K562 (cell line): ENCODE data around the gene SLFNL1. TPM values are rescaled to one million over a fixed set of nuclear protein-coding genes. Genes with fewer than 3 reads are reported as not detected.
A peak's percentile ranks its signal among the peaks of the same experiment; 100 is the strongest.

Source experiments
- BCL6 ChIP-seq: fragments of 250-450 bp; sonication (Bioruptor Pico); IDR thresholded peaks from 2 replicates; pipeline ENCODE4 v1.4.0; 2020
- CHCHD3 ChIP-seq: fragments of 250-450 bp; sonication (Bioruptor Pico); IDR thresholded peaks from 2 replicates; pipeline ENCODE4 v2.1.2; 2022; ENCODE audit warnings: mild to moderate bottlenecking
- CREB3 ChIP-seq: fragments of 450-650 bp; conservative IDR thresholded peaks from 2 replicates; pipeline ENCODE4 v1.6.1; 2016; ENCODE audit warnings: missing genetic modification characterization, low read depth, mild to moderate bottlenecking, missing compliant biosample characterization, moderate library complexity
- DMBX1 ChIP-seq: fragments of 250-450 bp; sonication (Bioruptor Pico); IDR thresholded peaks from 2 replicates; pipeline ENCODE4 v1.8.0; 2022; ENCODE audit warnings: inconsistent platforms, mild to moderate bottlenecking, moderate library complexity, borderline replicate concordance
- FOXA3 ChIP-seq, 2 experiments: fragments of 450-650 bp in 1 of 2; sonication (generic) in 1 of 2; formaldehyde crosslinking; IDR thresholded peaks in 1 of 2; conservative IDR thresholded peaks in 1 of 2; 2 replicates each; pipeline versions ENCODE4 v1.4.0 to v1.8.0; 2020 to 2022; ENCODE audit warnings: mild to moderate bottlenecking in 2 of 2, missing genetic modification reagents in 1 of 2
- FOXO4 ChIP-seq: fragments of 450-650 bp; formaldehyde crosslinking; IDR thresholded peaks from 2 replicates; pipeline ENCODE4 v1.4.0; 2020; ENCODE audit warnings: mild to moderate bottlenecking, moderate library complexity
- GTF2A2 ChIP-seq: IDR thresholded peaks from 2 replicates; pipeline ENCODE4 v1.6.1; 2016; ENCODE audit warnings: mild to moderate bottlenecking, missing genetic modification characterization, missing compliant biosample characterization
- IFI16 ChIP-seq: fragments of 250-450 bp; sonication (Bioruptor Pico); IDR thresholded peaks from 2 replicates; pipeline ENCODE4 v2.1.2; 2022; ENCODE audit warnings: mild to moderate bottlenecking, inconsistent platforms
- MTA2 ChIP-seq: fragments of 450-650 bp; IDR thresholded peaks from 2 replicates; pipeline ENCODE4 v1.6.1; 2016; ENCODE audit warnings: low read depth
- NCOA1 ChIP-seq: fragments of 450-650 bp; IDR thresholded peaks from 2 replicates; pipeline ENCODE4 v1.6.1; 2016; ENCODE audit warnings: low read depth
- SREBF2 ChIP-seq: sonication (generic); formaldehyde crosslinking; IDR thresholded peaks from 2 replicates; pipeline ENCODE4 v1.4.0; 2020; ENCODE audit warnings: mild to moderate bottlenecking, missing genetic modification reagents
- TCF3 ChIP-seq: sonication (generic); formaldehyde crosslinking; IDR thresholded peaks from 2 replicates; pipeline ENCODE4 v1.4.0; 2020; ENCODE audit warnings: mild to moderate bottlenecking, missing genetic modification reagents
- ZBTB1 ChIP-seq: sonication (generic); formaldehyde crosslinking; IDR thresholded peaks from 2 replicates; pipeline ENCODE4 v1.8.1; 2023; ENCODE audit warnings: missing genetic modification reagents, low read depth, mild to moderate bottlenecking, borderline replicate concordance
- ZNF146 ChIP-seq: IDR thresholded peaks from one replicate; pipeline ENCODE4 v1.6.1; 2018; ENCODE audit warnings: missing compliant biosample characterization; ENCODE audit not compliant: unreplicated experiment
- ZNF280B ChIP-seq: fragments of 250-450 bp; sonication (Bioruptor Pico); IDR thresholded peaks from 2 replicates; pipeline ENCODE4 v1.5.1; 2021; ENCODE audit warnings: mild to moderate bottlenecking
- ZNF41 ChIP-seq: fragments of 250-450 bp; sonication (Bioruptor Pico); conservative IDR thresholded peaks from 2 replicates; pipeline ENCODE4 v1.4.0; 2020; ENCODE audit warnings: mild to moderate bottlenecking
- ZNF512 ChIP-seq: IDR thresholded peaks from 2 replicates; pipeline ENCODE4 v1.6.1; 2016; ENCODE audit warnings: missing genetic modification characterization, missing compliant biosample characterization
- ZNF561 ChIP-seq: fragments of 450-650 bp; formaldehyde crosslinking; conservative IDR thresholded peaks from 2 replicates; pipeline ENCODE4 v1.4.0; 2020; ENCODE audit warnings: mild to moderate bottlenecking, moderate library complexity
- polyA plus RNA-seq, 8 experiments: library from polyadenylated mRNA; depleted of rRNA in 4 of 8; stranded (reverse) in 5 of 8; unstranded in 3 of 8; fragments of >200 nt; fragmentation: Nextera tagmentation in 2 of 8; fragmentation: Illumina TruSeq in 1 of 8; extraction: Ambion mirVana in 2 of 8; extraction: Trizol in 1 of 8; gene quantifications; 2 replicates each; pipeline versions ENCODE4 v1.2.1 to v1.2.3, GENCODE V29; 2011 to 2014; ENCODE audit warnings: inconsistent platforms in 1 of 8, missing spikeins in 1 of 8
- total RNA-seq, 7 experiments: library from RNA; depleted of rRNA in 6 of 7; stranded (reverse); fragments of >200 nt in 6 of 7; fragmentation: Illumina TruSeq in 2 of 7; extraction: Trizol in 2 of 7; gene quantifications; 2 replicates each; pipeline versions ENCODE4 v1.2.1 to v1.2.3, GENCODE V29; 2011 to 2021; ENCODE audit warnings: low replicate concordance in 1 of 7
- TF ChIP-seq, protein P1 (sequence below): fragments of 450-650 bp; conservative IDR thresholded peaks from 2 replicates; pipeline ENCODE4 v1.6.1; 2016; ENCODE audit warnings: missing genetic modification characterization, low read depth, mild to moderate bottlenecking, control low read depth, missing compliant biosample characterization
- TF ChIP-seq, protein P2 (sequence below): sonication (generic); formaldehyde crosslinking; IDR thresholded peaks from 2 replicates; pipeline ENCODE4 v1.4.0; 2020; ENCODE audit warnings: mild to moderate bottlenecking, missing genetic modification reagents

SLFNL1 gene
- total and polyA plus RNA-seq, 9 of the 15 experiments (the other 6 are each of a cell fraction or from before 2014, with no cell fraction given): 0.05 to 0.14 (median 0.06) TPM; not detected in 5

GRCh38 chr1:40974945-40975344 lies 46.6 kb downstream of the SLFNL1 start (continued):
- TF ChIP-seq FOXO4 (CRISPR knock-in tag) (no peak), ZNF146 (CRISPR knock-in tag) (no peak), BCL6 (CRISPR knock-in tag) (peak; percentile 84; the same call in 1 of the 2 replicates), IFI16 (CRISPR knock-in tag) (no peak), GTF2A2 (tag) (no peak), ZBTB1 (CRISPR knock-in tag) (no peak), ZNF561 (CRISPR knock-in tag) (no peak), CREB3 (tag) (no peak), CHCHD3 (CRISPR knock-in tag) (no peak), NCOA1 (peak; percentile 69; the same call in 1 of the 2 replicates), ZNF280B (CRISPR knock-in tag) (no peak), ZNF512 (tag) (no peak), ZNF41 (CRISPR knock-in tag) (0 out of 2 replicates have a peak, but pooled peaks have one; percentile 65), FOXA3 (CRISPR knock-in tag; conservative IDR thresholded peaks at IDR 0.05 in 1 of 2, IDR thresholded peaks at IDR 0.05 in 1 of 2) (peak in 1 of 2 experiments; percentile 71; a peak in 2 of 4 replicates), MTA2 (peak; percentile 90), DMBX1 (CRISPR knock-in tag) (peak; percentile 71; the same call in 1 of the 2 replicates), TCF3 (CRISPR knock-in tag) (peak; percentile 92), SREBF2 (CRISPR knock-in tag) (no peak)
- TF ChIP-seq, protein P1, sequence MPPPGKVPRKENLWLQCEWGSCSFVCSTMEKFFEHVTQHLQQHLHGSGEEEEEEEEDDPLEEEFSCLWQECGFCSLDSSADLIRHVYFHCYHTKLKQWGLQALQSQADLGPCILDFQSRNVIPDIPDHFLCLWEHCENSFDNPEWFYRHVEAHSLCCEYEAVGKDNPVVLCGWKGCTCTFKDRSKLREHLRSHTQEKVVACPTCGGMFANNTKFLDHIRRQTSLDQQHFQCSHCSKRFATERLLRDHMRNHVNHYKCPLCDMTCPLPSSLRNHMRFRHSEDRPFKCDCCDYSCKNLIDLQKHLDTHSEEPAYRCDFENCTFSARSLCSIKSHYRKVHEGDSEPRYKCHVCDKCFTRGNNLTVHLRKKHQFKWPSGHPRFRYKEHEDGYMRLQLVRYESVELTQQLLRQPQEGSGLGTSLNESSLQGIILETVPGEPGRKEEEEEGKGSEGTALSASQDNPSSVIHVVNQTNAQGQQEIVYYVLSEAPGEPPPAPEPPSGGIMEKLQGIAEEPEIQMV (tag): no peak
- TF ChIP-seq, protein P2, sequence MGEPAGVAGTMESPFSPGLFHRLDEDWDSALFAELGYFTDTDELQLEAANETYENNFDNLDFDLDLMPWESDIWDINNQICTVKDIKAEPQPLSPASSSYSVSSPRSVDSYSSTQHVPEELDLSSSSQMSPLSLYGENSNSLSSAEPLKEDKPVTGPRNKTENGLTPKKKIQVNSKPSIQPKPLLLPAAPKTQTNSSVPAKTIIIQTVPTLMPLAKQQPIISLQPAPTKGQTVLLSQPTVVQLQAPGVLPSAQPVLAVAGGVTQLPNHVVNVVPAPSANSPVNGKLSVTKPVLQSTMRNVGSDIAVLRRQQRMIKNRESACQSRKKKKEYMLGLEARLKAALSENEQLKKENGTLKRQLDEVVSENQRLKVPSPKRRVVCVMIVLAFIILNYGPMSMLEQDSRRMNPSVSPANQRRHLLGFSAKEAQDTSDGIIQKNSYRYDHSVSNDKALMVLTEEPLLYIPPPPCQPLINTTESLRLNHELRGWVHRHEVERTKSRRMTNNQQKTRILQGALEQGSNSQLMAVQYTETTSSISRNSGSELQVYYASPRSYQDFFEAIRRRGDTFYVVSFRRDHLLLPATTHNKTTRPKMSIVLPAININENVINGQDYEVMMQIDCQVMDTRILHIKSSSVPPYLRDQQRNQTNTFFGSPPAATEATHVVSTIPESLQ: no peak
